Measurements from ENCODE around the gene C16orf89. TPM values are rescaled to one million over a fixed set of nuclear protein-coding genes. Genes with fewer than 3 reads are reported as not detected.

C16orf89 gene
- total RNA-seq, 2 donors from 2014 or later, result 2.1 to 5.0 TPM

GRCh38 chr16:5016967-5017677 lies 48.6 kb downstream of the C16orf89 start:
- intact Hi-C loops (cut with DNase I, micrococcal nuclease), result no loop called here
- DNase-seq, result no peak
- no peak for ATAC-seq

GRCh38 chr16:5015887-5016286 lies 49.9 kb downstream of the C16orf89 start:
- no peak for ATAC-seq
- intact Hi-C loops (cut with DNase I, micrococcal nuclease), result no loop called here
- no peak for DNase-seq

GRCh38 chr16:5015351-5015750 lies 50.4 kb downstream of the C16orf89 start:
- intact Hi-C loops (cut with DNase I, micrococcal nuclease), result no loop called here
- DNase-seq, result no peak
- no peak for ATAC-seq

- ATAC-seq (no peak), DNase-seq (no peak)
- intact Hi-C loops (cut with DNase I, micrococcal nuclease), result no loop called here
Measured at GRCh38 chr16:5012887-5013286, 52.9 kb downstream of the C16orf89 start.

GRCh38 chr16:5011637-5012036 lies 54.1 kb downstream of the C16orf89 start:
- intact Hi-C loops (cut with DNase I, micrococcal nuclease), result no loop called here
- DNase-seq (no peak), ATAC-seq (no peak)

- DNase-seq (no peak), ATAC-seq (no peak)
- intact Hi-C loops (cut with DNase I, micrococcal nuclease), result no loop called here
Measured at GRCh38 chr16:5010576-5011329, 55.0 kb downstream of the C16orf89 start.

- ATAC-seq, result no peak
- DNase-seq, result no peak
- intact Hi-C loops (cut with DNase I, micrococcal nuclease), result no loop called here
Measured at GRCh38 chr16:5008311-5008731, 57.4 kb downstream of the C16orf89 start.

GRCh38 chr16:5007256-5007655 lies 58.5 kb downstream of the C16orf89 start:
- intact Hi-C loops (cut with DNase I, micrococcal nuclease), result no loop called here
- ATAC-seq (no peak), DNase-seq (no peak)

GRCh38 chr16:5006348-5007193 lies 59.2 kb downstream of the C16orf89 start:
- no peak for DNase-seq
- intact Hi-C loops (cut with DNase I, micrococcal nuclease), result no loop called here
- no peak for ATAC-seq

GRCh38 chr16:5005916-5006315 lies 59.8 kb downstream of the C16orf89 start:
- intact Hi-C loops (cut with DNase I, micrococcal nuclease), result no loop called here
- DNase-seq (no peak), ATAC-seq (no peak)

GRCh38 chr16:5004311-5004710 lies 61.4 kb downstream of the C16orf89 start:
- intact Hi-C loops (cut with DNase I, micrococcal nuclease), result no loop called here
- DNase-seq (no peak), ATAC-seq (no peak)

- ATAC-seq (no peak), DNase-seq (no peak)
- intact Hi-C loops (cut with DNase I, micrococcal nuclease), result no loop called here
Measured at GRCh38 chr16:5003828-5004227, 61.9 kb downstream of the C16orf89 start.

- intact Hi-C loops (cut with DNase I, micrococcal nuclease), result no loop called here
- no peak for ATAC-seq
- no peak for DNase-seq
Measured at GRCh38 chr16:5003211-5003610, 62.5 kb downstream of the C16orf89 start.

- intact Hi-C loops (cut with DNase I, micrococcal nuclease), result no loop called here
- ATAC-seq, result no peak
- no peak for DNase-seq
Measured at GRCh38 chr16:5002699-5003143, 63.0 kb downstream of the C16orf89 start.

GRCh38 chr16:5001986-5002385 lies 63.8 kb downstream of the C16orf89 start:
- no peak for ATAC-seq
- intact Hi-C loops (cut with DNase I, micrococcal nuclease), result no loop called here
- DNase-seq, result no peak

GRCh38 chr16:5001571-5001970 lies 64.2 kb downstream of the C16orf89 start:
- DNase-seq (no peak), ATAC-seq (no peak)
- intact Hi-C loops (cut with DNase I, micrococcal nuclease), result no loop called here

GRCh38 chr16:5000573-5001001 lies 65.2 kb downstream of the C16orf89 start:
- ATAC-seq (no peak), DNase-seq (no peak)
- intact Hi-C loops (cut with DNase I, micrococcal nuclease), result no loop called here

GRCh38 chr16:4994719-4995434 lies 70.9 kb downstream of the C16orf89 start:
- DNase-seq (no peak), ATAC-seq (no peak)
- intact Hi-C loops (cut with DNase I, micrococcal nuclease), result no loop called here

All from left colon (tissue), 2 donors.